Small intestine (tissue), 7 donors: Measurements from ENCODE around the gene FAM110A. TPM values are rescaled to one million over a fixed set of nuclear protein-coding genes. Genes with fewer than 3 reads are reported as not detected.

ENCODE experiments used
- DNase-seq, 2 donors: peaks; one replicate each; pipeline versions ENCODE4 v3.0.0 to v3.0.0-alpha.2; 2013
- FAIRE-seq: peaks from 2 replicates; lab custom pipeline; 2012; peaks lifted over from hg19 to GRCh38; lab: Jason Lieb, UNC
- H3K27ac ChIP-seq, 3 donors: one replicate each; pipeline ENCODE4 v1.5.1; 2013; ENCODE audit warnings: low read length in 2 of 3, mild to moderate bottlenecking in 2 of 3, control low read depth in 1 of 3, inconsistent platforms in 1 of 3, low read depth in 1 of 3, moderate library complexity in 1 of 3
- H3K27me3 ChIP-seq, 3 donors: one replicate each; pipeline ENCODE4 v1.6.1; 2013; ENCODE audit warnings: low read length in 3 of 3, inconsistent platforms in 1 of 3; ENCODE audit not compliant: control insufficient read depth in 3 of 3, insufficient read depth in 3 of 3
- H3K36me3 ChIP-seq, 3 donors: one replicate each; pipeline ENCODE4 v1.6.1; 2013; ENCODE audit warnings: low read length in 3 of 3, inconsistent platforms in 1 of 3, low read depth in 1 of 3, mild to moderate bottlenecking in 1 of 3, moderate library complexity in 1 of 3; ENCODE audit not compliant: control insufficient read depth in 3 of 3, insufficient read depth in 2 of 3
- H3K4me1 ChIP-seq, 3 donors: one replicate each; pipeline ENCODE4 v1.6.1; 2013; ENCODE audit warnings: low read length in 2 of 3, inconsistent platforms in 1 of 3, low read depth in 1 of 3, mild to moderate bottlenecking in 1 of 3, moderate library complexity in 1 of 3; ENCODE audit not compliant: control insufficient read depth in 3 of 3, insufficient read depth in 2 of 3
- H3K4me3 ChIP-seq, 3 donors: one replicate each; pipeline ENCODE4 v1.5.1; 2013; ENCODE audit warnings: low read length in 3 of 3, control low read depth in 1 of 3, inconsistent platforms in 1 of 3, low read depth in 1 of 3, mild to moderate bottlenecking in 1 of 3, moderate library complexity in 1 of 3
- H3K9me3 ChIP-seq, 2 donors: one replicate each; pipeline ENCODE4 v1.6.1; 2013; ENCODE audit warnings: low read depth in 1 of 2, low read length in 1 of 2; ENCODE audit not compliant: control insufficient read depth in 2 of 2, insufficient read depth in 1 of 2
- WGBS, 3 donors: extraction: QIAGEN DNeasy Blood & Tissue Kit; methylation state at CpG; one replicate each; pipeline ENCODE4 v1.1.7; 2013; 5-methylcytosine and 5-hydroxymethylcytosine counted together
- polyA plus RNA-seq, 4 donors: library from polyadenylated mRNA; stranded (reverse) in 3 of 4; unstranded in 1 of 4; fragments of 200-250 nt in 3 of 4; fragments of 120-200 nt in 1 of 4; gene quantifications; one replicate each; pipeline versions ENCODE4 v1.2.1 to v1.2.3, GENCODE V29; 2013
- donor health status: healthy with polysubstance abuse.
- donor health status: control.
- donor health status: control.
- donor health status: Bipolar disorder and iron deficiency.
- donor health status: healthy.

FAM110A gene
- polyA plus RNA-seq, 4 donors: 7.6 to 14.1 (median 11.7) TPM

- FAIRE-seq (no peak), DNase-seq (no peak)
- peaks cover 0 to 11% (median 6%) of the 10 kb centered on the region in 3 donors for H3K4me1 ChIP-seq
- H3K27ac ChIP-seq: no peak overlapping the region
- WGBS, 3 donors: 94 to 96% (median 94%) methylated on average over 3 of the region's 3 CpGs
- H3K27me3 ChIP-seq: no peaks in the 10 kb centered on the region
- no peak overlapping the region for H3K4me3 ChIP-seq
- H3K36me3 ChIP-seq: no peaks in the 10 kb centered on the region
- no peaks in the 10 kb centered on the region for H3K9me3 ChIP-seq
Observed at GRCh38 chr20:820323-820953, 13.1 kb upstream of the FAM110A start.

GRCh38 chr20:821046-821730, 12.3 kb upstream of the FAM110A start:
- DNase-seq (no peak), FAIRE-seq (no peak)
- Histone ChIP-seq H3K27me3 (no peaks in the 10 kb centered on the region), H3K36me3 (no peaks in the 10 kb centered on the region), H3K4me1 (peaks cover 0 to 11% (median 6%) of the 10 kb centered on the region in 3 donors), H3K9me3 (no peaks in the 10 kb centered on the region), H3K4me3 (no peak overlapping the region), H3K27ac (no peak overlapping the region)
- 75 to 82% (median 81%) methylated on average over 6 of the region's 6 CpGs for WGBS, 3 donors

- H3K27me3 ChIP-seq: no peaks in the 10 kb centered on the region
- H3K4me3 ChIP-seq: no peak overlapping the region
- whole genome bisulfite sequencing, 3 donors: 87 to 91% (median 88%) methylated on average over 3 of the region's 3 CpGs
- no peaks in the 10 kb centered on the region for H3K9me3 ChIP-seq
- DNase-seq: no peak
- H3K27ac ChIP-seq: no peak overlapping the region
- no peak for FAIRE-seq
- H3K4me1 ChIP-seq: peaks cover 0 to 11% (median 6%) of the 10 kb centered on the region in 3 donors
- no peaks in the 10 kb centered on the region for H3K36me3 ChIP-seq
Observed at GRCh38 chr20:821731-822065, 11.8 kb upstream of the FAM110A start.

GRCh38 chr20:822651-823573, 10.6 kb upstream of the FAM110A start:
- FAIRE-seq (no peak), DNase-seq (peak; percentile 28 to 82)
- H3K27me3 ChIP-seq: no peaks in the 10 kb centered on the region
- H3K4me3 ChIP-seq: no peak overlapping the region
- H3K36me3 ChIP-seq: no peaks in the 10 kb centered on the region
- WGBS, 3 donors: 42 to 62% (median 57%) methylated on average over 11 to 12 of the region's 12 CpGs
- H3K27ac ChIP-seq: no peak overlapping the region
- H3K4me1 ChIP-seq: peaks cover 0 to 11% (median 6%) of the 10 kb centered on the region in 3 donors
- H3K9me3 ChIP-seq: no peaks in the 10 kb centered on the region

DNA sequence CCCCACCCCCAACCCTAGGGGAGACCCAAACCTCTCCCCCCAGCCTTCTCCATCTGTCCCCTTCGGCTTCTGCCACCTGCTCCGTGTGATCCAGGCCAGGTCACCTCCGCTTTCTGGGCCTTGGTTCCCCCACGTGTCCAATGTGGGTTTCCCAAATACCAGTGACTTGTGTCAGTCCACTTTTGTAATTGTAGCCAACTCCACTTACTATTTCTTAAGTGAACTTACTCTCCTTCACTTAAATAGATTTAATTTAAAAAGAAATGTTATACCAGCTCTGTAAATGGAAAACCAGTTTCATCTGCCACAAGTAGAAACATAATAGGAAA, 10.0 kb upstream of the FAM110A start:
- H3K4me3 ChIP-seq: no peak overlapping the region

DNA sequence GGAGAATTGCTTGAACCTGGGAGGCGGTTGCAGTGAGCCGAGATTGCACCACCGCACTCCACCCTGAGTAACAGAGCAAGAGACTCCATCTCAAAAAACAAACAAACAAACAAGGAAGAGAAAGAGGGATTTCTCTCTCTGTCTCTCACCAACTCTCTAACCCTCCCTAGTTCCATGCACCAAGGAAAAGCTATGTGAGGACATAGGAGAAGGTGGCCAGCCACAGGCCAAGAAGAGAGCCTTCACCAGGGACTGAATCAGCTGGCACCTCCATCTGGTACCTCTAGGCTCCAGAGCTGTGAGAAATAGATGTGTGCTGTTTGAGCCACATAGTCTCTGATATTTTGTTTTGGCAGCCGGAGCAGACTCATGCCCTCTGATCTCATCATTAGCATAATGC, 9.0 kb upstream of the FAM110A start:
- no peak for FAIRE-seq

More for the DNA sequence above, 10.0 kb upstream of the FAM110A start:
- 54 to 76% (median 69%) methylated on average over 4 of the region's 4 CpGs for whole genome bisulfite sequencing, 3 donors
- no peaks in the 10 kb centered on the region for H3K36me3 ChIP-seq
- no peak overlapping the region for H3K27ac ChIP-seq
- FAIRE-seq (no peak), DNase-seq (no peak)
- H3K4me1 ChIP-seq: peaks cover 0 to 11% (median 6%) of the 10 kb centered on the region in 3 donors
- H3K9me3 ChIP-seq: no peaks in the 10 kb centered on the region
- no peaks in the 10 kb centered on the region for H3K27me3 ChIP-seq

GRCh38 chr20:824916-825315, 8.6 kb upstream of the FAM110A start:
- Histone ChIP-seq H3K4me3 (no peak overlapping the region), H3K9me3 (no peaks in the 10 kb centered on the region), H3K4me1 (peaks cover 0 to 14% (median 11%) of the 10 kb centered on the region in 3 donors), H3K27me3 (no peaks in the 10 kb centered on the region), H3K27ac (no peak overlapping the region), H3K36me3 (no peaks in the 10 kb centered on the region)
- FAIRE-seq: no peak
- DNase-seq: no peak
- 76 to 82% (median 76%) methylated on average over 4 of the region's 4 CpGs for WGBS, 3 donors

More for the DNA sequence above, 9.0 kb upstream of the FAM110A start:
- Histone ChIP-seq H3K4me3 (no peak overlapping the region), H3K4me1 (peaks cover 0 to 14% (median 11%) of the 10 kb centered on the region in 3 donors), H3K27me3 (no peaks in the 10 kb centered on the region), H3K27ac (no peak overlapping the region), H3K36me3 (no peaks in the 10 kb centered on the region), H3K9me3 (no peaks in the 10 kb centered on the region)
- WGBS, 3 donors: 59 to 91% (median 70%) methylated on average over 4 of the region's 4 CpGs
- no peak for DNase-seq

GRCh38 chr20:825710-826421, 7.6 kb upstream of the FAM110A start:
- FAIRE-seq (no peak), DNase-seq (no peak)
- Histone ChIP-seq H3K9me3 (no peaks in the 10 kb centered on the region), H3K4me3 (no peak overlapping the region), H3K27me3 (no peaks in the 10 kb centered on the region), H3K36me3 (no peaks in the 10 kb centered on the region), H3K4me1 (peaks cover 0 to 14% (median 11%) of the 10 kb centered on the region in 3 donors), H3K27ac (no peak overlapping the region)
- 77 to 90% (median 86%) methylated on average over 9 of the region's 9 CpGs for WGBS, 3 donors
